Ascending aorta (tissue), 2 donors: ENCODE results near the gene VEGFC. TPM values are rescaled to one million over a fixed set of nuclear protein-coding genes. Genes with fewer than 3 reads are reported as not detected.

Experiments used
- DNase-seq, 2 donors: peaks; one replicate each; pipeline ENCODE4 v3.0.0-alpha.2; 2019; ENCODE audit warnings: low spot score in 2 of 2
- H3K27ac ChIP-seq, 2 donors: fragments of 200-600 bp; sonication (generic); one replicate each; pipeline ENCODE4 v1.5.1; 2016 to 2017; ENCODE audit warnings: mild to moderate bottlenecking in 1 of 2
- H3K27me3 ChIP-seq: fragments of 200-600 bp; sonication (generic); one replicate; pipeline ENCODE4 v1.5.1; 2017
- H3K36me3 ChIP-seq, 2 donors: fragments of 200-600 bp; sonication (generic); one replicate each; pipeline ENCODE4 v1.5.1; 2016
- H3K4me1 ChIP-seq, 2 donors: fragments of 200-600 bp; sonication (generic); one replicate each; pipeline ENCODE4 v1.5.1; 2016 to 2017; ENCODE audit warnings: mild to moderate bottlenecking in 1 of 2
- H3K4me3 ChIP-seq, 2 donors: fragments of 200-600 bp; sonication (generic); one replicate each; pipeline ENCODE4 v1.5.1; 2016 to 2017; ENCODE audit warnings: mild to moderate bottlenecking in 1 of 2
- H3K9me3 ChIP-seq, 2 donors: fragments of 200-600 bp; sonication (generic); one replicate each; pipeline ENCODE4 v1.5.1; 2016
- CTCF ChIP-seq, 3 experiments: fragments of 200-600 bp in 2 of 3; fragments of 450-650 bp in 1 of 3; sonication (generic) in 2 of 3; IDR thresholded peaks; one replicate each; pipeline ENCODE4 v1.5.1; 2016 to 2019; ENCODE audit warnings: antibody characterized with exemption in 3 of 3, mild to moderate bottlenecking in 1 of 3, moderate library complexity in 1 of 3
- intact Hi-C: fragments of 100-400 bp; cut with DNase I; formaldehyde crosslinking; loops from one replicate; pipeline ENCODE4 v1.15.1; 2023
- total RNA-seq: library from RNA; depleted of rRNA; stranded (reverse); fragments of >200 nt; gene quantifications from one replicate; pipeline ENCODE4 v1.1.0, GENCODE V29; 2016

Gene VEGFC
- total RNA-seq, 1 donor from 2014 or later, result 18.6 TPM

GRCh38 chr4:176642472-176642871 lies 150.2 kb downstream of the VEGFC start:
- H3K4me3 ChIP-seq, result no peak overlapping the region
- no peaks in the 10 kb centered on the region for H3K9me3 ChIP-seq
- intact Hi-C loops, result no loop called here
- H3K36me3 ChIP-seq, result no peaks in the 10 kb centered on the region
- no peaks in the 10 kb centered on the region for H3K4me1 ChIP-seq
- no peak overlapping the region for H3K27ac ChIP-seq
- no peak for DNase-seq
- H3K27me3 ChIP-seq, result no peaks in the 10 kb centered on the region
- TF ChIP-seq CTCF (IDR thresholded peaks at IDR 0.05), result no peak

- no peaks in the 10 kb centered on the region for H3K36me3 ChIP-seq
- no peak overlapping the region for H3K27ac ChIP-seq
- intact Hi-C loops, result no loop called here
- no peak for DNase-seq
- no peaks in the 10 kb centered on the region for H3K9me3 ChIP-seq
- no peak for TF ChIP-seq CTCF (IDR thresholded peaks at IDR 0.05)
- H3K4me1 ChIP-seq, result no peaks in the 10 kb centered on the region
- H3K4me3 ChIP-seq, result no peak overlapping the region
- no peaks in the 10 kb centered on the region for H3K27me3 ChIP-seq
Observed at GRCh38 chr4:176641237-176641636, 151.5 kb downstream of the VEGFC start.

GRCh38 chr4:176638992-176639391 lies 153.7 kb downstream of the VEGFC start:
- no peaks in the 10 kb centered on the region for H3K36me3 ChIP-seq

GRCh38 chr4:176636292-176636691 lies 156.4 kb downstream of the VEGFC start:
- H3K9me3 ChIP-seq, result no peaks in the 10 kb centered on the region
- no peak for TF ChIP-seq CTCF (IDR thresholded peaks at IDR 0.05)
- no peak overlapping the region for H3K27ac ChIP-seq
- H3K36me3 ChIP-seq, result no peaks in the 10 kb centered on the region
- intact Hi-C loops, result no loop called here
- no peaks in the 10 kb centered on the region for H3K4me1 ChIP-seq
- DNase-seq, result no peak
- no peaks in the 10 kb centered on the region for H3K27me3 ChIP-seq
- no peak overlapping the region for H3K4me3 ChIP-seq

More at GRCh38 chr4:176638992-176639391, 153.7 kb downstream of the VEGFC start:
- H3K4me1 ChIP-seq, result no peaks in the 10 kb centered on the region
- no peak for TF ChIP-seq CTCF (IDR thresholded peaks at IDR 0.05)
- no peaks in the 10 kb centered on the region for H3K9me3 ChIP-seq
- intact Hi-C loops, result no loop called here
- H3K4me3 ChIP-seq, result no peak overlapping the region
- DNase-seq, result no peak
- H3K27me3 ChIP-seq, result no peaks in the 10 kb centered on the region
- H3K27ac ChIP-seq, result no peak overlapping the region

- intact Hi-C loops, result no loop called here
- H3K27ac ChIP-seq, result no peak overlapping the region
- no peak overlapping the region for H3K4me3 ChIP-seq
- no peaks in the 10 kb centered on the region for H3K4me1 ChIP-seq
- no peaks in the 10 kb centered on the region for H3K27me3 ChIP-seq
- no peaks in the 10 kb centered on the region for H3K9me3 ChIP-seq
- H3K36me3 ChIP-seq, result no peaks in the 10 kb centered on the region
- no peak for TF ChIP-seq CTCF (IDR thresholded peaks at IDR 0.05)
- DNase-seq, result no peak
Observed at GRCh38 chr4:176635372-176636261, 157.1 kb downstream of the VEGFC start.
